Thyroid gland (tissue), 4 donors: ENCODE data around the gene C16orf89. TPM values are rescaled to one million over a fixed set of nuclear protein-coding genes. Genes with fewer than 3 reads are reported as not detected.

ENCODE experiments used
- DNase-seq, 2 donors: peaks; one replicate each; pipeline ENCODE4 v3.0.0-alpha.2; 2019
- H3K27ac ChIP-seq, 3 donors: fragments of 200-600 bp; sonication (generic); 1 replicate in 2 of 3; 2 replicates in 1 of 3; pipeline ENCODE4 v1.5.1; 2016 to 2019; ENCODE audit warnings: mild to moderate bottlenecking in 1 of 3, moderate library complexity in 1 of 3
- H3K27me3 ChIP-seq: fragments of 200-600 bp; sonication (generic); one replicate; pipeline ENCODE4 v1.5.1; 2019
- H3K36me3 ChIP-seq, 2 donors: fragments of 200-600 bp; sonication (generic); one replicate each; pipeline ENCODE4 v1.5.1; 2016 to 2019
- H3K4me1 ChIP-seq, 2 donors: fragments of 200-600 bp; sonication (generic); one replicate each; pipeline ENCODE4 v1.5.1; 2017 to 2019
- H3K4me3 ChIP-seq, 3 donors: fragments of 200-600 bp; sonication (generic); replicated peaks in 1 of 3; 1 replicate in 2 of 3; 2 replicates in 1 of 3; pipeline ENCODE4 v1.5.1; 2016; ENCODE audit warnings: mild to moderate bottlenecking in 1 of 3
- H3K9me3 ChIP-seq: fragments of 200-600 bp; sonication (generic); one replicate; pipeline ENCODE4 v1.5.1; 2017
- CTCF ChIP-seq, 6 experiments: fragments of 200-600 bp in 3 of 6; fragments of 450-650 bp in 3 of 6; sonication (generic) in 3 of 6; IDR thresholded peaks; one replicate each; pipeline ENCODE4 v1.5.1; 2016 to 2019; ENCODE audit warnings: antibody characterized with exemption in 6 of 6, mild to moderate bottlenecking in 2 of 6, inconsistent platforms in 1 of 6, moderate library complexity in 1 of 6
- POLR2A ChIP-seq, 2 donors: fragments of 450-650 bp; IDR thresholded peaks; one replicate each; pipeline ENCODE4 v1.6.1; 2017; ENCODE audit warnings: antibody characterized with exemption in 2 of 2, mild to moderate bottlenecking in 2 of 2, moderate library complexity in 1 of 2
- WGBS, 2 donors: methylation state at CpG; one replicate each; pipeline ENCODE4 v1.1.5; 2017; 5-methylcytosine and 5-hydroxymethylcytosine counted together
- intact Hi-C: fragments of 100-400 bp; cut with DNase I; formaldehyde crosslinking; loops from one replicate; pipeline ENCODE4 v1.15.1; 2023
- total RNA-seq, 4 donors: library from RNA; depleted of rRNA; stranded (reverse); fragments of >200 nt; gene quantifications; one replicate each; pipeline ENCODE4 v1.2.3, GENCODE V29; 2016

Gene C16orf89
- total RNA-seq, 4 donors from 2014 or later: 172 to 385 (median 287) TPM

- no peaks in the 10 kb centered on the region for H3K36me3 ChIP-seq
- no peaks in the 10 kb centered on the region for H3K27me3 ChIP-seq
- no peak for TF ChIP-seq POLR2A (IDR thresholded peaks at IDR 0.05)
- no peak for TF ChIP-seq CTCF (IDR thresholded peaks at IDR 0.05)
- intact Hi-C loops: no loop called here
- 72 to 76% methylated on average over 3 of the region's 3 CpGs for WGBS, 2 donors
- no peak overlapping the region for H3K27ac ChIP-seq
- no peaks in the 10 kb centered on the region for H3K9me3 ChIP-seq
- no peaks in the 10 kb centered on the region for H3K4me1 ChIP-seq
- DNase-seq: no peak
- H3K4me3 ChIP-seq: no peak overlapping the region
These were observed 63.0 kb downstream of the C16orf89 start for GRCh38 chr16:5002699-5003143.

GRCh38 chr16:5001986-5002385 lies 63.8 kb downstream of the C16orf89 start:
- H3K4me3 ChIP-seq: no peak overlapping the region
- 74 to 83% methylated on average over 6 of the region's 6 CpGs for WGBS, 2 donors
- H3K4me1 ChIP-seq: no peaks in the 10 kb centered on the region
- TF ChIP-seq CTCF (IDR thresholded peaks at IDR 0.05) (no peak), POLR2A (IDR thresholded peaks at IDR 0.05) (no peak)
- intact Hi-C loops: no loop called here
- H3K27ac ChIP-seq: no peak overlapping the region
- H3K9me3 ChIP-seq: no peaks in the 10 kb centered on the region
- no peaks in the 10 kb centered on the region for H3K27me3 ChIP-seq
- H3K36me3 ChIP-seq: no peaks in the 10 kb centered on the region
- no peak for DNase-seq

- 73 to 83% methylated on average over 7 of the region's 7 CpGs for WGBS, 2 donors
- Histone ChIP-seq H3K27ac (no peak overlapping the region), H3K27me3 (no peaks in the 10 kb centered on the region), H3K4me3 (no peak overlapping the region), H3K4me1 (no peaks in the 10 kb centered on the region), H3K9me3 (no peaks in the 10 kb centered on the region), H3K36me3 (no peaks in the 10 kb centered on the region)
- no peak for TF ChIP-seq CTCF (IDR thresholded peaks at IDR 0.05)
- no peak for TF ChIP-seq POLR2A (IDR thresholded peaks at IDR 0.05)
- no peak for DNase-seq
- intact Hi-C loops: no loop called here
These were observed 64.2 kb downstream of the C16orf89 start for GRCh38 chr16:5001571-5001970.

GRCh38 chr16:5000573-5001001 lies 65.2 kb downstream of the C16orf89 start:
- Histone ChIP-seq H3K27ac (no peak overlapping the region), H3K9me3 (no peaks in the 10 kb centered on the region), H3K4me3 (no peak overlapping the region), H3K27me3 (no peaks in the 10 kb centered on the region), H3K36me3 (no peaks in the 10 kb centered on the region), H3K4me1 (no peaks in the 10 kb centered on the region)
- WGBS, 2 donors: 87 to 90% methylated on average over 15 to 19 of the region's 19 CpGs
- DNase-seq: no peak
- no peak for TF ChIP-seq POLR2A (IDR thresholded peaks at IDR 0.05)
- no peak for TF ChIP-seq CTCF (IDR thresholded peaks at IDR 0.05)
- intact Hi-C loops: no loop called here

GRCh38 chr16:4994719-4995434 lies 70.9 kb downstream of the C16orf89 start:
- DNase-seq: no peak
- 68 to 72% methylated on average over 17 of the region's 18 CpGs for WGBS, 2 donors

More at GRCh38 chr16:4994719-4995434, 70.9 kb downstream of the C16orf89 start:
- H3K4me1 ChIP-seq: no peaks in the 10 kb centered on the region
- TF ChIP-seq CTCF (IDR thresholded peaks at IDR 0.05): no peak
- TF ChIP-seq POLR2A (IDR thresholded peaks at IDR 0.05): no peak
- intact Hi-C loops: no loop called here
- H3K4me3 ChIP-seq: no peak overlapping the region
- no peak overlapping the region for H3K27ac ChIP-seq
- no peaks in the 10 kb centered on the region for H3K9me3 ChIP-seq
- H3K27me3 ChIP-seq: no peaks in the 10 kb centered on the region
- no peaks in the 10 kb centered on the region for H3K36me3 ChIP-seq
